CD4-positive, CD25-positive, alpha-beta regulatory T cell (primary cell): ENCODE data around the gene CYP17A1. TPM values are rescaled to one million over a fixed set of nuclear protein-coding genes. Genes with fewer than 3 reads are reported as not detected.

Experiments used
- ATAC-seq, 2 donors: fragments of 150-1000 bp; cut with Tn5 transposase; one replicate each; pipeline ENCODE4 v1.10.0; 2021; ENCODE audit warnings: low read depth in 2 of 2, moderate number of reproducible peaks in 2 of 2, moderate library complexity in 1 of 2
- DNase-seq, 3 donors: peaks; one replicate each; pipeline versions ENCODE4 v3.0.0 to v3.0.0-alpha.2; 2012 to 2022; ENCODE audit warnings: mixed read lengths in 1 of 3
- H3K27ac ChIP-seq: one replicate; pipeline ENCODE4 v1.7.0; 2013; ENCODE audit warnings: mild to moderate bottlenecking, low read length; ENCODE audit not compliant: insufficient read depth, poor library complexity, severe bottlenecking
- H3K27me3 ChIP-seq: one replicate; pipeline ENCODE4 v1.7.0; 2013; ENCODE audit warnings: low read length; ENCODE audit not compliant: control insufficient read depth, insufficient read depth
- H3K36me3 ChIP-seq: one replicate; pipeline ENCODE4 v1.7.0; 2013; ENCODE audit warnings: mild to moderate bottlenecking, low read length, moderate library complexity; ENCODE audit not compliant: control insufficient read depth, insufficient read depth
- H3K4me1 ChIP-seq: 2 replicates; pipeline ENCODE4 v1.7.0; 2013; ENCODE audit warnings: mild to moderate bottlenecking, low read length; ENCODE audit not compliant: insufficient read depth, control insufficient read depth, poor library complexity, severe bottlenecking
- H3K4me3 ChIP-seq: one replicate; pipeline ENCODE4 v1.7.0; 2013; ENCODE audit warnings: low read depth, mild to moderate bottlenecking, low read length, moderate library complexity
- H3K9me3 ChIP-seq, 2 experiments: 1 replicate in 1 of 2; 2 replicates in 1 of 2; pipeline ENCODE4 v1.7.0; 2013; ENCODE audit warnings: low read length in 2 of 2, mild to moderate bottlenecking in 1 of 2, moderate library complexity in 1 of 2; ENCODE audit not compliant: control insufficient read depth in 2 of 2
- H3K27ac Mint-ChIP-seq, 3 donors: one replicate each; pipeline ENCODE4 v1.8.0; 2020 to 2022; ENCODE audit warnings: mild to moderate bottlenecking in 3 of 3, mixed read lengths in 3 of 3, moderate library complexity in 2 of 3
- H3K27me3 Mint-ChIP-seq: one replicate; pipeline ENCODE4 v1.8.0; 2022; ENCODE audit warnings: mild to moderate bottlenecking, mixed read lengths
- H3K36me3 Mint-ChIP-seq: one replicate; pipeline ENCODE4 v1.8.0; 2020; ENCODE audit warnings: mixed read lengths
- H3K4me1 Mint-ChIP-seq, 4 donors: one replicate each; pipeline ENCODE4 v1.8.0; 2020 to 2022; ENCODE audit warnings: mixed read lengths in 4 of 4, mild to moderate bottlenecking in 1 of 4
- H3K4me3 Mint-ChIP-seq, 4 donors: one replicate each; pipeline ENCODE4 v1.8.0; 2020 to 2022; ENCODE audit warnings: mild to moderate bottlenecking in 4 of 4, mixed read lengths in 4 of 4, moderate library complexity in 3 of 4
- H3K9me3 Mint-ChIP-seq, 7 donors: one replicate each; pipeline ENCODE4 v1.8.0; 2020 to 2022; ENCODE audit warnings: mixed read lengths in 7 of 7, mild to moderate bottlenecking in 3 of 7, moderate library complexity in 2 of 7
- polyA plus RNA-seq, 4 donors: library from polyadenylated mRNA; unstranded; fragments of 300-500 nt; fragmentation: Illumina TruSeq; gene quantifications; one replicate each; pipeline ENCODE4 v1.2.3, GENCODE V29; 2021
- total RNA-seq: library from RNA; stranded (reverse); gene quantifications from one replicate; pipeline ENCODE4 v1.2.3, GENCODE V29; 2022

Gene CYP17A1
- total and polyA plus RNA-seq, 5 donors from 2014 or later, result not detected

DNA sequence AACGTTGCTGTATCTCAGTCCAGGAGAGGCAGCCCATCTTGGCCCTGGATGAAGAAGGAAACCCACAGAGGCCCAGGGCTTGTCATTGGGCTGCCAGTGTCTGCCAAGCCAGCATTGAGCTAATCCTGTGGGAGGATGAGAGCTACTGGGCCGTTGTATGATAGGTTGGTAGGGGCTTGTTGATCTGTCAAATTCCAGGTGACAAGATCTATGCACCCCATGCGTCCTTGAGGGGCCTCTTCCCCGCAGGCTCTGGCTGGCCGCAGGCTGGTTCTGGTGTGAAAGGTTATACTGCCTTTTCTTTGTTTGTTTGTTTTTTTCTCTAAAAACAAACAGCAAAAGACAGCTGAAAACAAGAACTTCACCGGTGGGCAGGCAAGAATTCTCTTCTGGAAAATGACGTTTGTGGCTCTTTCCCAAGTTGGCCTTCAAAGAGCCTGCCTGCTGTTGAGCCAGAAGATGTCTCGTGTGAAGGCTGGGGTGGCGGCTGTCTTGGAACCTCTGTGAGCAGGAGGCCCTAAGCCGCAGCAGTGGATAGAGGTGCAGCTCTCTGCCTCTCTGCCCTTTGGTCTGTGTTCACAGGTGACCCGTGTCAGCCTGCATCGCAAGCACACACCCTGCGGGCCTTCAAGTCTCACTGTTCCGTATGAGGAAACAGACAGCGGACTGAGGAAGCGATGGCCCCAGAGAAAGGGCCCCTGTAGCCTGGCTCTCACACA is 23.3 kb downstream of the CYP17A1 start:
- H3K36me3 ChIP-seq, result peaks cover 62% of the 10 kb centered on the region
- no peaks in the 10 kb centered on the region for H3K4me1 ChIP-seq
- DNase-seq (no peak), ATAC-seq (no peak)
- no peak overlapping the region for H3K4me3 ChIP-seq
- peak overlapping the region in 1 of 3 donors; percentile 37 for H3K27ac Mint-ChIP-seq
- peaks cover 0 to 9% (median 6%) of the 10 kb centered on the region in 4 donors for H3K4me1 Mint-ChIP-seq
- no peak overlapping the region for H3K27ac ChIP-seq
- H3K9me3 Mint-ChIP-seq, result no peaks in the 10 kb centered on the region
- no peaks in the 10 kb centered on the region for H3K27me3 Mint-ChIP-seq
- no peaks in the 10 kb centered on the region for H3K27me3 ChIP-seq
- H3K4me3 Mint-ChIP-seq, result no peak overlapping the region
- no peaks in the 10 kb centered on the region for H3K9me3 ChIP-seq
- H3K36me3 Mint-ChIP-seq, result peaks cover 13% of the 10 kb centered on the region

DNA sequence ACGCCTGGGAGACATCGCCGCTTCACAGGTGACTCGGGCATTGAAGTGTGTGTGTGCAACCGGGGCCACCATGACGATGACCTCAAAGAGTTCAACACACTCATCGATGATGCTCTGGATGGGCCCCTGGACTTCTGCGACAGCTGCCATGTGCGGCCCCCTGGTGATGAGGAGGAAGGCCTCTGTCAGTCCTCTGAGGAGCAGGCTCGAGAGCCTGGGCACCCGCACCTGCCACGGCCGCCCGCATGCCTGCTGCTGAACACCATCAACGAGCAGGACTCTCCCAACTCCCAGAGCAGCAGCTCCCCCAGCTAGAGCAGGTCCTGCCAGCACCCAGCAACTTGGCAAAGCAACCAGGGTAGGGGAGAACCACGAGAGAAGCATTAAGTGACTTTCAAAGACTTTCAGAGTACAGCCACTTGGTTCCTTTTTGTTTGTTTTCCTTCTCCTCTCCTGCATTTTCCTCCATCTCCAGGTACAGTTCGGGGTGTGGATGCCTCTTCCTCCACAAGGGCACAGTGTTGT is 24.1 kb downstream of the CYP17A1 start:
- H3K4me1 ChIP-seq, result no peaks in the 10 kb centered on the region
- H3K27me3 Mint-ChIP-seq, result no peaks in the 10 kb centered on the region
- no peak overlapping the region for H3K27ac ChIP-seq
- H3K9me3 Mint-ChIP-seq, result no peaks in the 10 kb centered on the region
- no peak for DNase-seq
- no peaks in the 10 kb centered on the region for H3K9me3 ChIP-seq
- no peak for ATAC-seq
- peaks cover 17% of the 10 kb centered on the region for H3K36me3 Mint-ChIP-seq
- H3K27me3 ChIP-seq, result no peaks in the 10 kb centered on the region
- peaks cover 68% of the 10 kb centered on the region for H3K36me3 ChIP-seq
- H3K4me3 Mint-ChIP-seq, result no peak overlapping the region
- H3K4me3 ChIP-seq, result no peak overlapping the region
- H3K27ac Mint-ChIP-seq, result peak overlapping the region in 1 of 3 donors; percentile 37
- peaks cover 0 to 14% (median 8%) of the 10 kb centered on the region in 4 donors for H3K4me1 Mint-ChIP-seq

DNA sequence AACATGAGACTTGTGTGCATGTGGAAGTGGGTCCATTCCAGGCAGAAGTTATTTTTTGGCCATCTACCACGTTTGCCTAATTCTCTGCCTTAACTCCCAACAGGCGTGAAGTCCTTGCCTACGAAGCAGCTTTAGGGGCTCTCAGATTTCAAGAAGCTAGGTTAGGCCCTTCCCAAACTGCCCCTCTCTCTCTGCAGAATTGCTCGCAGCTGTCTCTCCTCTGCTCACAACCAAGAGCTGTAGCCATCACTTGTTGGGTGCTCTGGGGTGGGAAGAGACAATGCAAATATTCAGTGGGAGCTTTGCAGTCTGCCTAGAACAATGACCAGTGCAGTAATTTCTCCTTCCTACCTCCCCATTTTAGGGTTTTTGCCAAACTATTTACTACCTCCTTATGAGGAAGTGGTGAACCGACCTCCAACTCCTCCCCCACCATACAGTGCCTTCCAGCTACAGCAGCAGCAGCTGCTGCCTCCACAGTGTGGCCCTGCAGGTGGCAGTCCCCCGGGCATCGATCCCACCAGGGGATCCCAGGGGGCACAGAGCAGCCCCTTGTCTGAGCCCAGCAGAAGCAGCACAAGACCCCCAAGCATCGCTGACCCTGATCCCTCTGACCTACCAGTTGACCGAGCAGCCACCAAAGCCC is 24.9 kb downstream of the CYP17A1 start:
- peak; percentile 46 to 65 for ATAC-seq
- H3K27me3 Mint-ChIP-seq, result no peaks in the 10 kb centered on the region
- peaks cover 17% of the 10 kb centered on the region for H3K36me3 Mint-ChIP-seq
- no peak overlapping the region for H3K4me3 Mint-ChIP-seq
- no peaks in the 10 kb centered on the region for H3K4me1 ChIP-seq
- peaks cover 0 to 14% (median 8%) of the 10 kb centered on the region in 4 donors for H3K4me1 Mint-ChIP-seq
- peak in 1 of 3 donors; percentile 68 for DNase-seq
- H3K27ac Mint-ChIP-seq, result peak overlapping the region; percentile 67 to 88 (median 87)
- no peaks in the 10 kb centered on the region for H3K9me3 Mint-ChIP-seq
- H3K9me3 ChIP-seq, result no peaks in the 10 kb centered on the region
- H3K4me3 ChIP-seq, result no peak overlapping the region
- peak overlapping the region; percentile 44 for H3K27ac ChIP-seq
- peaks cover 68% of the 10 kb centered on the region for H3K36me3 ChIP-seq
- no peaks in the 10 kb centered on the region for H3K27me3 ChIP-seq

DNA sequence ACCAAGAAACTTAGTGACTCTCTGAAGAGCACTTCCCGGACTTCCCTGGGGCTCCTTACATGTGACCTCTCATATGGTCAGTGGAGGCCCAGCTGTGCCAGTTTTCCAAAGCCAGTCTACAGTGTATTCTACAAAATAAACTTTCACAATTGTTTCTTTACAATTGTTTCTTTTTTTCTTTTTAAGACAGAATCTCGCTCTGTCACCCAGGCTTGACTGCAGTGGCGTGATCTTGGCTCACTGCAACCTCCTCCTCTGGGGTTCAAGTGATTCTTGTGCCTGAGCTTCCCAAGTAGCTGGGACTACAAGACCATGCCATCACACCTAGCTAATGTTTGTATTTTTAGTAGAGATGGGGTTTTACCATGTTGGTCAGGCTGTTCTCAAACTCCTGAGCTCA is 25.9 kb downstream of the CYP17A1 start:
- DNase-seq (no peak), ATAC-seq (no peak)
- H3K4me3 Mint-ChIP-seq, result no peak overlapping the region
- H3K27ac Mint-ChIP-seq, result no peak overlapping the region
- Histone ChIP-seq H3K27ac (no peak overlapping the region), H3K9me3 (no peaks in the 10 kb centered on the region), H3K36me3 (peaks cover 72% of the 10 kb centered on the region), H3K4me1 (no peaks in the 10 kb centered on the region), H3K4me3 (no peak overlapping the region), H3K27me3 (no peaks in the 10 kb centered on the region)
- H3K4me1 Mint-ChIP-seq, result peaks cover 0 to 15% (median 10%) of the 10 kb centered on the region in 4 donors
- H3K27me3 Mint-ChIP-seq, result no peaks in the 10 kb centered on the region
- H3K36me3 Mint-ChIP-seq, result peaks cover 17% of the 10 kb centered on the region
- H3K9me3 Mint-ChIP-seq, result no peaks in the 10 kb centered on the region

DNA sequence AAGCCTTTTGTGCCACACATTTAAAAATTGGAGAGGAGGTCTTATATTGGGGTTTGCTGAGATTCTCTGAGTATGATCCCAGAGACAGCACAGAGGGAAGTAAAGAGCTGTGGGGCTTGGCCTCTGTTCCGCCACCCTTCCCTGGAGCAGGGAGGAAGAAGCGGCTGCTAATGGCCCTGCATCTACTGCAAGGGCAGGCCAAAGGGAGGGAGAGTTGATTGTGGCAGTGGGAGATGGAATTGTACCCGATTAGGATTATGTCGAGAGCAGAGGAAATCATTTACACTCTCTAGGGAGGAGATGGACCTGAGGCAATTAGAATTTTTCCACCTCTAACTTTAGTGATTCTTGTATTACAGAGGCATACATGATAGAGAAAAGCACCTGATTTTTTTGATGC is 28.8 kb downstream of the CYP17A1 start:
- no peak for ATAC-seq
- H3K36me3 Mint-ChIP-seq, result peaks cover 25% of the 10 kb centered on the region

DNA sequence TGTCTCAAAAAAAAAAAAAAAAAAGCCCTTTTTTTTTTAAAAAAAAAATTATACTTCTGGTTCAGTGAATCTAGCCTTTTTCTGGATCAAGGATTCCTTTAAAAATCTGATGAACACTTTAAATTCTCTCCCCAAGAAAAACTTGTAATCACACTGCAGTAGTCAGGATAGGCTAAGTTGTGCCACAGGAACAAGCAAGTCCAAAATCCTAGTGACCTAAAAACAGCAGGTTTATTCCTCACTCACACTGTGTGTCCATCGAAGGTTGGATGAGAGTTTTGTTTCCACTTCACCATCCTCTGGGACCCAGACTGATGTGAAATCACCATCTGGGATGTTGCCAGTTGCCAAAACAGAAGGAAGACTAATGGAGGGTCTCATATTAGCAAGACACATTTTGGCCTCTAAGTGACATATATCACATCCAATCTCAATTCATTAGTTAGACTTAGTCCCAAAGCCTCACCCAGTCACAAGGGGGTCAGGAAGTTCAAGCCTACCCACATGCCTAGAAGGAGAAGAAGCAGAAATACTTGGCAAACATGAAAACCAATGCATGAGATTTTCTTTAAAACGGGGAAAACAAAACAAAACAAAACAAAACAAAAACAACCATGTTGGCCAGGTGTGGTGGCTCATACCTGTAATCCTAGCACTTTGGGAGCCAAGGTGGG is 32.7 kb downstream of the CYP17A1 start:
- H3K27ac ChIP-seq, result peak overlapping the region; percentile 17
- H3K27me3 ChIP-seq, result no peaks in the 10 kb centered on the region
- H3K4me1 Mint-ChIP-seq, result peaks cover 0 to 44% (median 23%) of the 10 kb centered on the region in 4 donors
- peak overlapping the region in 2 of 3 donors; percentile 70 to 78 for H3K27ac Mint-ChIP-seq
- H3K4me1 ChIP-seq, result peaks cover 4% of the 10 kb centered on the region
- DNase-seq, result no peak
- H3K36me3 Mint-ChIP-seq, result peaks cover 32% of the 10 kb centered on the region
- H3K4me3 Mint-ChIP-seq, result no peak overlapping the region
- H3K4me3 ChIP-seq, result no peak overlapping the region
- ATAC-seq, result no peak
- H3K27me3 Mint-ChIP-seq, result no peaks in the 10 kb centered on the region
- no peaks in the 10 kb centered on the region for H3K9me3 ChIP-seq
- peaks cover 0 to 2% (median 0%) of the 10 kb centered on the region in 7 donors for H3K9me3 Mint-ChIP-seq
- peaks cover 44% of the 10 kb centered on the region for H3K36me3 ChIP-seq

More for the DNA sequence above, 28.8 kb downstream of the CYP17A1 start:
- peaks cover 0 to 20% (median 13%) of the 10 kb centered on the region in 4 donors for H3K4me1 Mint-ChIP-seq
- H3K4me1 ChIP-seq, result no peaks in the 10 kb centered on the region
- H3K27ac Mint-ChIP-seq, result peak overlapping the region in 2 of 3 donors; percentile 26 to 79
- no peak for DNase-seq
- H3K4me3 Mint-ChIP-seq, result no peak overlapping the region
- H3K4me3 ChIP-seq, result no peak overlapping the region
- peaks cover 0 to 2% (median 0%) of the 10 kb centered on the region in 7 donors for H3K9me3 Mint-ChIP-seq
- no peaks in the 10 kb centered on the region for H3K9me3 ChIP-seq
- H3K36me3 ChIP-seq, result peaks cover 50% of the 10 kb centered on the region
- H3K27me3 ChIP-seq, result no peaks in the 10 kb centered on the region
- H3K27me3 Mint-ChIP-seq, result no peaks in the 10 kb centered on the region
- H3K27ac ChIP-seq, result no peak overlapping the region

DNA sequence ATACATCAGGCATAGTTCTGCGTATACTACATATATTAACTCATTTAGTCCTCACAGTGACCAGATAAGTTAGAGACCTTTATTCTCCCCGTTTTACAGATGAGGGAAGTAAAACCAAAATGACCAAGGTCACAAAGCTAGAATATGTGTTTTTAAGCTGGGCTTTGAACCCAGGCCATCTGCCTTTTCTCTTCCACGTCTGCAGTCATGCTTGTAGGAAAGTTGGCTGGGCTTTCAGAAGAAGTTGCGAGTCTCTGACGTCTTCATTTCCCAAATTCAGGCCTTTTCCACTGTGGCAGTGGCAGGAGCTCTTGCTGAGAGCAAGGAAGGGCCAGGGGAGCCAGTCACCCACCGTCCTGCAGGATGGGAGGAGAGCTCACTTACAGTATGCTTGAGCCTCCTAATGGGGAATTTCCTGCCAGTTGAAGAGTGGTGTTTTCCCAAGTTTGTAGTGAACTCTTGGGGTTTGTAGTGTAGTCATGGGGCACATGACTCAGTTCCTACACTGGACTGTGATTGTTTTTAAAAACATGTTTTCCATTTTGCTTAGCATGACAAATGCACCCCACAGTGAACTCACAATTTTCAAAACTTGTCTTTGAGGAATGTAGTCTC is 34.2 kb downstream of the CYP17A1 start:
- Histone ChIP-seq H3K27ac (no peak overlapping the region), H3K4me1 (peaks cover 4% of the 10 kb centered on the region), H3K27me3 (no peaks in the 10 kb centered on the region), H3K9me3 (no peaks in the 10 kb centered on the region), H3K36me3 (peaks cover 51% of the 10 kb centered on the region), H3K4me3 (no peak overlapping the region)
- Mint-ChIP-seq H3K27me3 (no peaks in the 10 kb centered on the region), H3K9me3 (peaks cover 0 to 2% (median 0%) of the 10 kb centered on the region in 7 donors), H3K4me3 (no peak overlapping the region), H3K36me3 (peaks cover 28% of the 10 kb centered on the region), H3K27ac (peak overlapping the region; percentile 85 to 89 (median 88)), H3K4me1 (peaks cover 0 to 40% (median 21%) of the 10 kb centered on the region in 4 donors)
- DNase-seq (no peak), ATAC-seq (peak; percentile 22 to 45)
